Memory B cell (primary cell): ENCODE data around the gene GLE1.

Experiments used
- ATAC-seq: fragments of 150-1000 bp; cut with Tn5 transposase; 2 replicates; pipeline ENCODE4 v1.10.0; 2021; ENCODE audit warnings: low read depth, mild to moderate bottlenecking, moderate library complexity
- DNase-seq, 2 donors: peaks; one replicate each; pipeline ENCODE4 v3.0.0; 2022; ENCODE audit warnings: low spot score in 2 of 2
- H3K27ac Mint-ChIP-seq: one replicate; pipeline ENCODE4 v1.8.0; 2022; ENCODE audit warnings: mild to moderate bottlenecking, moderate library complexity, mixed read lengths
- H3K27me3 Mint-ChIP-seq: one replicate; pipeline ENCODE4 v1.8.0; 2022; ENCODE audit warnings: mixed read lengths
- H3K36me3 Mint-ChIP-seq: one replicate; pipeline ENCODE4 v1.8.0; 2022; ENCODE audit warnings: mild to moderate bottlenecking, mixed read lengths
- H3K4me1 Mint-ChIP-seq: one replicate; pipeline ENCODE4 v1.8.0; 2022; ENCODE audit warnings: mixed read lengths
- H3K4me3 Mint-ChIP-seq: one replicate; pipeline ENCODE4 v1.8.0; 2022; ENCODE audit warnings: mild to moderate bottlenecking, moderate library complexity, mixed read lengths
- H3K9me3 Mint-ChIP-seq: one replicate; pipeline ENCODE4 v1.8.0; 2022; ENCODE audit warnings: mixed read lengths

The GLE1 gene

DNA sequence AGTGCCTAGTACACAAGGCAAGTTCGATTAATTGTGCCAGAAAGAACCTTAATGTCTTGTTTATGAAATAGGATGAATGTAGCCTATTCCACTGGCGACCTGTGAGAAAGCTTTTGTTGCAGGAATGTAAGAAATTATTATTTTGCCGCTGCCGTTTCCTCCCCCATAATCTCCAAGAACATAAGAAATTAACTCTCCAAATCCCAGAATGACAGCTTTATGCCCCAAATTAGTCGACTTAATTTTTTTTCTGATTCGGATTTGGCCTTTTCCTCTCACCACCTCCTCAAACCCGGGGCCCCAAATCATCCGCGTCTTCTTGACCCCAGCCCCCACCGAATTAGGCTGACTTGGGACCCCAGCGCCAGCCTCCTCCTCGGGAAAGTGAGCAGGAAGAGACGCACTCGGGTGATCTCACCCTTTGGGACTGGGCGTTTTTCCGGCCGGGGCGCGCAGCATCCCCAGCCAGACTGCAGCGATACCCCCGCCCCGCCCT is 47.2 kb downstream of the GLE1 start:
- ATAC-seq (no peak), DNase-seq (no peak)
- H3K27ac Mint-ChIP-seq = no peak overlapping the region
- no peaks in the 10 kb centered on the region for H3K9me3 Mint-ChIP-seq
- peak overlapping the region; percentile 96 for H3K4me3 Mint-ChIP-seq
- no peaks in the 10 kb centered on the region for H3K36me3 Mint-ChIP-seq
- H3K27me3 Mint-ChIP-seq = no peaks in the 10 kb centered on the region
- peaks cover 11% of the 10 kb centered on the region for H3K4me1 Mint-ChIP-seq

DNA sequence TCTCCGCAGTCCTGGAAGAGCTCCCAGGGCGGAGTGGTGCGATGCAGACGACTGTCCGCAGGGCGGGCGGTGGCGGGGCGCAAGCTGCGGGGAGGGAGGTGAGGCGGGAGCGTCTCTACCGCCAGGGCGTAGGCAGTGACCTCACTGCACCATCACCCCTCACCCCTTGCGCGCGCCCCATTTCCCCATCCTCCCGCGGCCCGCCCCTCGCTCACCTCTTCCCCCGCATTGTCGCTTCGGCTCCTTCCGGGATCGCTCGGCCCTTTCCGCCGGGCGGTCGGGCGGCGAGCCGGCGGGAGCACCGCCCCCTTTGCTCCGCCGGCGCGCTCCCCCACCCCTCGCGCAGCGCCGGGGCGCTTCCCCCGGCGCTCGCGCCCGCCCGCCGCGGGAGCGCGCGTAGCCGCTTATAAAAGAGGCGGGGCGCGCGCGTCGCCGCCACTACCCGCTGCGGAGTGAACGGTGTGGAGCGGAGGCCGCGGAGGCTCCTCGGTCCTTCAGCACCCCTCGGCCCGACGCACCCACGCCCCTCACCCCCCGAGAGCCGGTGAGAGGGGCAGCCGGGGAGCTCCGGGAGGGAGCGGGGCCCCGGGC is 47.7 kb downstream of the GLE1 start, which contains the start of gene SPTAN1:
TSS of gene SPTAN1 (plus strand) at position 435 of the 591 bp plus-strand sequence. CDS start 14,154 bp downstream, outside the sequence.
- Mint-ChIP-seq H3K27me3 (no peaks in the 10 kb centered on the region), H3K27ac (no peak within 1 kb of the TSS), H3K4me3 (peak within 1 kb of the TSS; percentile 96), H3K4me1 (peaks cover 17% of the 10 kb centered on the region), H3K36me3 (no peaks in the 10 kb centered on the region), H3K9me3 (no peaks in the 10 kb centered on the region)
- ATAC-seq (peak; percentile 81), DNase-seq (peak; percentile 93 to 95)

GRCh38 chr9:128552744-128553440 is 48.4 kb downstream of the GLE1 start:
- Mint-ChIP-seq H3K27me3 (no peaks in the 10 kb centered on the region), H3K36me3 (no peaks in the 10 kb centered on the region), H3K9me3 (no peaks in the 10 kb centered on the region), H3K4me1 (peaks cover 18% of the 10 kb centered on the region), H3K27ac (no peak overlapping the region), H3K4me3 (peak overlapping the region; percentile 96)
- peak; percentile 25 for ATAC-seq
- DNase-seq = no peak

GRCh38 chr9:128553728-128554127 is 49.2 kb downstream of the GLE1 start:
- no peaks in the 10 kb centered on the region for H3K27me3 Mint-ChIP-seq
- no peaks in the 10 kb centered on the region for H3K9me3 Mint-ChIP-seq
- DNase-seq (no peak), ATAC-seq (no peak)
- H3K4me1 Mint-ChIP-seq = peaks cover 20% of the 10 kb centered on the region
- H3K27ac Mint-ChIP-seq = no peak overlapping the region
- H3K4me3 Mint-ChIP-seq = no peak overlapping the region
- H3K36me3 Mint-ChIP-seq = no peaks in the 10 kb centered on the region

DNA sequence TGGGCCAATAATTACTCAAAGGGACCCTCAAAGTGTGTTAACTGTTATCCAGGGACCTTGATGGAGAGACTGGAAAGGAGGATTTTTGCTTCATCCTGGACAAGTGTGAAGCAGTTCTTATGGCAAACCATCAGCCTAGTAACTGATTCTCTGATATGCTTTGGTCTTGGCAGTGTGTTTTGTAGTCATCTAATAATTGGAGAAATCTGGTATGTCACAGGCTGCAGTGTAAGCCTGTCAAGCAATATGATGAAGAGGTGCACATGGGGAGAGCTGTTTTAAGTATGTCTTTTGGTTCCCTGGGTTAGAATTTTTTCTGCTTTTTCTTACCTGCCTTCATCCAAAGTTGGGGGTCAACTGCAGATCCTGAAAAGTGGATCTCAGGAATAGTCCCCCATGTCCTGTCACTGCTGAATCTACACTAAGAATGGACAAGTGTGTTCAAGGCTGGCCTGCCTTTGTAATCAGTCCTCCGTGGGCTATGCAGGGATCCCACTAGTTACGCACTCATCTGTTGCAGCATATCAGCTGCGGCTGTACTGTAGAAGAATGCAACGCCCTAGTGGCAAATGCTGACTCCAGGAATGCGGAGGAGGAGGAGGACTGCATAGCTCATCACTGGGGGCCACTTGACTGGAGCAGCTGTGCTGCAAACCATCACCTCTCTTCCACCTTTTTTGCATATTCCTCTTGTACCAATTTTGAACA is 49.8 kb downstream of the GLE1 start:
- Mint-ChIP-seq H3K27ac (no peak overlapping the region), H3K4me3 (no peak overlapping the region), H3K4me1 (peaks cover 23% of the 10 kb centered on the region), H3K36me3 (no peaks in the 10 kb centered on the region), H3K27me3 (no peaks in the 10 kb centered on the region), H3K9me3 (no peaks in the 10 kb centered on the region)
- ATAC-seq = no peak
- DNase-seq = peak in 1 of 2 donors; percentile 5

DNA sequence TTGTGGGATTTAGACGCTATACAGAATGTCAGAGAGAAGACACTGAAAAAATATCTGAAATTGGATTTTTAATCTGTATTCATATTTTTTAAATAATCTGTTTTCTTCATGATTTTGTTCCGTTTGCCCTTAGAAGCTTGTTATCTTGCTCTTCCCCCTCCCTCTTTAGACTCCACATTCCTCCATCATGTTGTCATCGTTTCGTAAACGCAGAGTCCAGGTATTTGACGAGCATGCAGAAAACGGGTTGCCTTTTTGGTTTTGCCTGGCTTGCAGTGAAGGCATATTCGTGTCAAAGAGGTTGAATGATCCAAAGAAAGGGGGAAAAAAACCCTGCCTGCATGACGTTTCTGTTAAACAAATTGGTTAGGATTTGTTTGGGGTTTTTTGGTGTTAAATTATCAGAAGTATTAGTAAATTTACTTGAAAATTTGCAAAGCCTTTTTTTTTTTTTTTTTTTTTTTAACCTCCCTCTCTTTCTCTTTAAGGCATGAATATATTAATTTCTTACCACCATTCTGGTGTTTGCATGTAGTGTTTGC is 50.7 kb downstream of the GLE1 start:
- H3K9me3 Mint-ChIP-seq = no peaks in the 10 kb centered on the region
- no peak for DNase-seq
- no peaks in the 10 kb centered on the region for H3K36me3 Mint-ChIP-seq
- no peak overlapping the region for H3K4me3 Mint-ChIP-seq
- H3K27me3 Mint-ChIP-seq = no peaks in the 10 kb centered on the region
- no peak for ATAC-seq
- H3K27ac Mint-ChIP-seq = no peak overlapping the region
- peaks cover 23% of the 10 kb centered on the region for H3K4me1 Mint-ChIP-seq

DNA sequence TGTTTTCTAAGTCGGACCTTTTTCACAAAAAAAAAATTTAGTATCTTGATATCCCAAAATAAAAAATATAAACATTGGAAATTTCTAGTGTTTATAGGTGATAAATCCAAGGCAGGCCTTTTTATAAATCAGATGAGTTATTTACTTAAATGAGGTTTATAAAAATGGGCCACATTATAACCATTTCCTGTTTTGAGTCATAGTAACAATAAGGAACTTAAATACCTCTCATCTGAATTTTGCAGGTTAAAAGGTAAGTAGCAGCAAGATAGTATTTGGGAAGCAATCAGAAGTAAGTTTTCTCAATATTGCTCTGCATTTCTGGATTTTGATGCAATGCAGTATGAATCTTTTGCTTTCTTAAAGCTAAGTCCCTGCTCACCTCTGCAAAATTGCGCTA is 51.8 kb downstream of the GLE1 start:
- ATAC-seq (no peak), DNase-seq (no peak)
- H3K9me3 Mint-ChIP-seq = no peaks in the 10 kb centered on the region
- no peaks in the 10 kb centered on the region for H3K27me3 Mint-ChIP-seq
- no peaks in the 10 kb centered on the region for H3K36me3 Mint-ChIP-seq
- no peak overlapping the region for H3K27ac Mint-ChIP-seq
- H3K4me3 Mint-ChIP-seq = no peak overlapping the region
- H3K4me1 Mint-ChIP-seq = peaks cover 23% of the 10 kb centered on the region

GRCh38 chr9:128556926-128557634 is 52.6 kb downstream of the GLE1 start:
- no peak for ATAC-seq
- peaks cover 2% of the 10 kb centered on the region for H3K36me3 Mint-ChIP-seq
- H3K27ac Mint-ChIP-seq = no peak overlapping the region
- no peaks in the 10 kb centered on the region for H3K9me3 Mint-ChIP-seq
- DNase-seq = no peak
- peaks cover 19% of the 10 kb centered on the region for H3K4me1 Mint-ChIP-seq
- no peaks in the 10 kb centered on the region for H3K27me3 Mint-ChIP-seq
- H3K4me3 Mint-ChIP-seq = peak overlapping the region; percentile 27

DNA sequence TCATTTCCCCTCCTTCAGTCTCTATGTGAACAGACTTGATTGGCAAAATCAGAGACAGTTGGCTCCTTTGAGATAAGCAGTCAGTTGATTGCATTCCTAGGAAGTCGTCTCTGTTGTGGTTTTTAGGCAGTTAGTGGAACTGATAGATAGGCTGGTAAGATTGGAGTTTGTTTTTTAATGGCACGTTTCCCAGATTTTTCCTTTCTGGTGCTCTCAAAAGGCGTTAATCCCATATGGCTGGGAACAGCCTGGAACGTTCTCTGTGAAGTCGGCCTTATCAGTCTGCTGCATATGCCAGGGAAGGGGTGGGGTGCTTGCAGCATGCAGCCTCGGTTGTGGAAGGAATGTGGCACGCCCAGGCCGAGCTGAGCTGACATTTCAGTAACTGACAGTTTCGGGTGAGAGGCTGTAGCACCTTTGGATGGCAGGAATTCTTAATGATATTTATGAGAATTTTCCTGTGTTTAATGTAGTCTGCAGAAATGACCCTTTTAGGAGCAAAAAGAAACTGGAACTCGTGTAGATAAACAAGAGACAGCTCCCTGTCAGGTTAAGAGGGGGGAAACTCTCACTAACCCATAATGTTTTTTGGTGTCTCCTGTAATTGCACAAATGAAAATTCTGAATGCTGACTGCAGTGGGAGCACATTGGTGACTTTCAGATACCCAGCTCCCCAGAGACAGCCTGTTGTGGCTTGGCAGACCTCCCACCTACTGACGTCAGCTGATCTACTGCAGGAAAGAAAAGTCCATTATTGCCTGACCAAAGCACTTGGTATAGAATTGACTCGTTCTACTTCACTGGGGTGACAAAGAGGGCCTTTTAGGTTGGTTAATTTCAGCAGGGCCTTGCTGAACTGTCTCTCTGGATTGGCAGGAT is 54.2 kb downstream of the GLE1 start:
- Mint-ChIP-seq H3K27me3 (no peaks in the 10 kb centered on the region), H3K36me3 (peaks cover 4% of the 10 kb centered on the region)

DNA sequence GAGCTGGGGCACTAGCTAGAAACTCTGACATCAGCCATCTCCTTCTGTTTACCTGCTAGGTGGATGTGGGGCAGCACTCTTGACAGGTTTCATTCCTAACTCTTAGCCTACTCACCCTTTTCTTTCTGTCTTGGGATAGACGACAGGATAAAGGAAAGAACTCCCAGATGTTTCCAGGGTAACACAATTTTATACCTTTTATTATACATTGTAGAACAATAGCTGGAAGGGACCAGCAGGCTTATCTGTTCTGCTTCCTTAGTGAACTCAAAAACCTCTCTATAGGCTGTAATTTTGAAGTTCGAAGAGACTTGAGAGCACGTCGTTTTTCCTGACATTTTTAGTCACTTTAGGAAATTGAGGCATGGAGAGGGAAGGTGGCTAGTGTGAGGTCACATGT is 61.1 kb downstream of the GLE1 start:
- Mint-ChIP-seq H3K27me3 (no peaks in the 10 kb centered on the region), H3K4me1 (peaks cover 9% of the 10 kb centered on the region), H3K9me3 (no peaks in the 10 kb centered on the region), H3K4me3 (no peak overlapping the region), H3K36me3 (peaks cover 22% of the 10 kb centered on the region), H3K27ac (no peak overlapping the region)
- DNase-seq = no peak
- ATAC-seq = no peak

More for the DNA sequence above, 54.2 kb downstream of the GLE1 start:
- Mint-ChIP-seq H3K9me3 (no peaks in the 10 kb centered on the region), H3K27ac (no peak overlapping the region), H3K4me1 (peaks cover 19% of the 10 kb centered on the region), H3K4me3 (no peak overlapping the region)
- ATAC-seq (peak; percentile 77), DNase-seq (peak in 1 of 2 donors; percentile 22)

DNA sequence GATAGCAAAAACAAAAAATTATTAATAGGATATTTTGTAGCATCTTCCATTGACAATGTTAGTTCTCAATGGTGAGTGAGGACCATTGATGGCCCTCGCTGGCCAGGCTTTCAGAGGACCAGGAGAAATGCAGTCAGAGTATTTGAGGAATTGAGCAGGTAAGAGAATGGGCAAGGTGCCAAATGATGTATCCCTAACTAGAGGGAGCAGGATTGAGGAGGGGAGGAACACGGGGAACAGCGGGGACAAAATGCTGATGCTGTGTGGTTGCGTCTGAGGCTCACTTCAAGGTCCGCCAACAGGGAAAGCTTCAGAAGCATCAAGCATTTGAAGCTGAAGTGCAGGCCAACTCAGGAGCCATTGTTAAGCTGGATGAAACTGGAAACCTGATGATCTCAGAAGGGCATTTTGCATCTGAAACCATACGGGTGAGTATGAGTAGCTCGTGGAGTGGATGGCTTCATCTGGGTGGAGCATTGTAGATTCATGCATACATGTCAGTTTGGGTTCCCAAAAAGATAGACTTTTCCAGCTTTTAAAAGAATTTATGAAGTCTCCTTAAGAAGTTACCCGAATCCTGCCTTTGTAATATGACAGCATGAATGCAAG is 64.1 kb downstream of the GLE1 start:
- Mint-ChIP-seq H3K4me3 (no peak overlapping the region), H3K9me3 (no peaks in the 10 kb centered on the region), H3K27me3 (no peaks in the 10 kb centered on the region), H3K36me3 (peaks cover 22% of the 10 kb centered on the region), H3K27ac (peak overlapping the region; percentile 73), H3K4me1 (peaks cover 13% of the 10 kb centered on the region)
- ATAC-seq (no peak), DNase-seq (no peak)

- Mint-ChIP-seq H3K4me1 (peaks cover 6% of the 10 kb centered on the region), H3K27me3 (no peaks in the 10 kb centered on the region), H3K9me3 (no peaks in the 10 kb centered on the region), H3K27ac (no peak overlapping the region), H3K36me3 (peaks cover 28% of the 10 kb centered on the region), H3K4me3 (no peak overlapping the region)
- ATAC-seq (no peak), DNase-seq (no peak)
Measured at GRCh38 chr9:128575469-128575868, 71.0 kb downstream of the GLE1 start.
